Amniotic stem cell (primary cell): Measurements from ENCODE around the gene BCL7B.
"Not testable (repeated sequence)": the region's sequence is repeated elsewhere in the genome, so short reads cannot be mapped to it uniquely, and the experiment has no call there.

Experiments used
- DNase-seq: peaks from one replicate; lab custom pipeline; 2025; lab: John Stamatoyannopoulos, UW

The BCL7B gene

DNA sequence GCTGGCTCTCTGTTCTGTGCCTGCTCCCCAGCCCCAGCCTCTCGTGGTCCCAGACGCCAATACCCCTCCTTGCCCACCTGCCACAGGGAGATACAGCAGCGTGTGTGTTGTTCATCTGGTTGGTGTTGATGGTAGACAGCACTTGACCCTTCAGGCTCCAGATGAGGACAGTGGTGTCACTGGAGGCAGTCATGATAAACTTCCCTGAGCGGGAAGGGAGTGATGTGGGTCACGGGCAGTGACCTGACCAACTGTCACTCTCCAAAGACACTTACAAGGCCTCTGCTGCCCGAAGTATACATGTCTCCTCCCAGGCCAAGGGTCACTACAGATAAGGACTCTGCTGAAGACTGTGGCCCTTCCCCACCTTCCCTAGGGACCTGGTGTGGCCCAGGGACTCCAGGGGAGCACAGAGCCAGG, 15.3 kb upstream of the BCL7B start:
- DNase-seq: no peak

DNA sequence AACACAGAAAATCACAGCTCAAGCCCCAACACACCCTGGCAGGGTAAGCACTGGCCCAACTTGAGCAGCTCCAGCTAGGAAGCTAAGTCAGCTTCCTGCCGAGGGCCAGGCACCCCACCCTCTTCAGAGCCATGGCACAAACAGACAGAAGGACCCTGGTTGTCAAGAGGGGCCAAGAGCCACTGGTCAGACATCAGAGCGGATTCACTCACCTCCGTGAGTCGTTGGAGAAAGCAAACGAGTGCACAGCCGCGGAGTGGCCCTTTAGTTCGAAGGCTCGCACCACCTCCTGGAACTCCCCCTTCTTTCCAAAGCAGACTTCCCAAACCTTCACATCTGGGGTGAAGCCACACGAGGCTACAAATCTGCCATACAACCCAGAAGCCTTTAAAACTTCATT, 13.5 kb upstream of the BCL7B start:
- DNase-seq: no peak

DNA sequence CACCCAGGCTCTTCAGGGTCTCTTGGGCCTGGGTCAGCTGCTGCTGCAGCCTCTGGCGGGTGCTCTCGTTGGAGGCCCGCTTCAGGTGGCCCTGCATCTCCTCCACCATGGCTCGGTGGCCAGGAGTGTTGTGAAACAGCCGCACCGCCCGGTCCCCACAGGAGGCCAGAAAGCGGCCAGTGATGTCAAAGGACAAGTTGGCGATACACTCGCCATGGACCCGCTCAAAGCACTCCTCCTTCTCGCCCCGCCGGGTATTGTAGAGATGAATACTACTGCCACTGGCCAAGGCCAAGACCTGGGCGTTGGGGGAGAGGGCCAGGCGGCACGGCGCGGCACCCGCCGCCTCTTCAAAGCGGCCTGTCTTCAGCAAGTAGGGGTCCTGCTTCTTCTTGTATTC, 13.0 kb upstream of the BCL7B start:
- no peak for DNase-seq

DNA sequence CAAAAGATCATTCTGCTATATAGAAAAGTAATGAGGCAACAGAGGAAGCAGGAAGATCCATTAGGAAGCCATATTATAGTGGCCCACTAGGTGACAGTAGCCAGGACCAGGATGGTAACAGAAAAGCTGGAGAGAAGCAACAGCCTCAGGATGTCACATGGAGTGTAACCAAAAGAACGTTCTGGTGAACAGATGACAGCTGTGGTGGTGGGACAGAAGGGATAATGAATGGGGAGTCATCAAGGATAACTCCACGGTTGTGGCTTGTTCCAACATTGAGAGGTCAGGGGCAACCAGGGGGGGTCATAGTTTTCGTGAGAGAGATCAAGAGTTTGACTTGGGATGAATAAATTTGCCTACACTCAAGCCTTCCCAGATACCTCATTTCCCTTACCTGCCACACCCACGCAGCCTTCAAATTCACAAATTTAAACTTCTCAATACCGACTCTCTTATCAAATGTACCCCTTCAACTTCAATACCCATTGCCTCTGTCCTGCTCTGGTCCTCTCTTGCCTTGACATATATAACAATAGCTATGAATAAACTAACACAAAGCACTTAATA, 11.6 kb upstream of the BCL7B start:
- no peak for DNase-seq

DNA sequence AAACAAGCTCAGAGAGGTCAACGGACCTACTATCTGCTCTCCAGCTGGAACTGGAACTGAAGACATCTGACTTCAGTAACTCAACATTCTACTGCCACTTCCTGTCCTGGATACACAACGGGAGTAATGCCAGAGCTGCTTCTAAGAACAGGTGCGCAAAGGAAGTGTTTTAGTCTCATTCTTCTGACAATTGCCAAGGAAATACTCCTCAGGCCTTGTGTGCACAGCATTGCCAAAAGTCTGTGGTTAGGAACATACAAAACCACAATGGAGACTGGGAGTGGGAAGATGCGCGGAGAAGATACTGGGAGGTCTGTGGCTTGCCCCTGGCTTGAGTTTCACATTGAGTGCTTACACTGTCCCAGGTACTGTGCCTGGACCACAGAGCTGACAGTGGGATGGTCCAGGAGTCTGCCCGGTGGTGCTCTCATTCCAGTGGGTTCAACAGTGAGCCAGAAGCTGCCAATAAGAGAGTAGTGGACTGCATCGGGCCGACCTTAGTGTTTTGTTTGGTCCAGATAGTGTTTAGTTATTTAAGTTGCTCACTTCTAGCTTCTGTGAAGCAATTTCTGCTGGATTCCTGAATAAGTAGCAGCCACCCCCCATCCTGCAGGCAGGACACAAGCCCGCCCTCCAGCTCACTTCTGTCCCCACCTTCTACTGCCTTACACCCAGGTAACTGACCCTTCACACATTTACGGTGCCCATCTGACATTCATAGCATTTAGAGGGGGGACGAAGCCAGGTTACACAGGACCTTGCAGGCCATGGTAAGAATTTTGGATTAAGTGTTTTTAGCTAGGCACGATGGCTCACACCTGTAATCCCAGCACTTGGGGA, 10.6 kb upstream of the BCL7B start:
- no peak for DNase-seq

DNA sequence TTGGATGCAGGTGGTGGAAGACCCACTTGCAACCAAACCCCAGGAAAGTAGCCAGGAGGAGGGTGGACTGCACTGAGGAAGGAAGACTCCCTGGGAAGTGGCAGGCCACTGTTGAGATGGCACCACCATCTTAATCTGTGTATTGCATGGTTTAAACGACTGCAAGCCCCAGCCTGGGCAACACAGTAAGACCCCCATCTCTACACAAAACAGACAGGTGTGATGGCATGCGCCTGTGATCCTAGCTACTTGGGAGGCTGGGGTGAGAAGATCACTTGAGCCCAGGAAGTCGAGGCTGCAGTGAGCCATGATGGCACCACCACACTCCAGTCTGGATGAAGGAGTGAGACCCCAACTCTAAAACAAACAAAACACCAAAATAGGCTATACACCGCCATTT, 9.7 kb upstream of the BCL7B start:
- no peak for DNase-seq

DNA sequence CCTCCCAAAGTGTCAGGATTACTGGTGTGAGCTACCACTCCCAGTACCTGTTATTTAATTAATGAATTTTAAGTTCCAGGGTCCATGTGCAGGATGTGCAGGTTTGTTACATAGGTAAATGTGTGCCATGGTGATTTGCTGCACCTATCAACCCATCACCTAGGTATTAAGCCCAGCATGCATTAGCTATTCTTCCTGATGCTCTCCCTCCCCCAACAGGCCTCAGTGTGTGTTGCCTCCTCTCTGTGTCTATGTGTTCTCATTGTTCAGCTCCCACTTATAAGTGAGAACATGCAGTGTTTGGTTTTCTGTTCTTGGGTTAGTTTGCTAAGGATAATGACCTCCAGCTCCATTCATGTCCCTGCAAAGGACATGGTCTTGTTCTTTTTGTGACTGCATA, 8.9 kb upstream of the BCL7B start:
- DNase-seq: not testable (repeated sequence)

DNA sequence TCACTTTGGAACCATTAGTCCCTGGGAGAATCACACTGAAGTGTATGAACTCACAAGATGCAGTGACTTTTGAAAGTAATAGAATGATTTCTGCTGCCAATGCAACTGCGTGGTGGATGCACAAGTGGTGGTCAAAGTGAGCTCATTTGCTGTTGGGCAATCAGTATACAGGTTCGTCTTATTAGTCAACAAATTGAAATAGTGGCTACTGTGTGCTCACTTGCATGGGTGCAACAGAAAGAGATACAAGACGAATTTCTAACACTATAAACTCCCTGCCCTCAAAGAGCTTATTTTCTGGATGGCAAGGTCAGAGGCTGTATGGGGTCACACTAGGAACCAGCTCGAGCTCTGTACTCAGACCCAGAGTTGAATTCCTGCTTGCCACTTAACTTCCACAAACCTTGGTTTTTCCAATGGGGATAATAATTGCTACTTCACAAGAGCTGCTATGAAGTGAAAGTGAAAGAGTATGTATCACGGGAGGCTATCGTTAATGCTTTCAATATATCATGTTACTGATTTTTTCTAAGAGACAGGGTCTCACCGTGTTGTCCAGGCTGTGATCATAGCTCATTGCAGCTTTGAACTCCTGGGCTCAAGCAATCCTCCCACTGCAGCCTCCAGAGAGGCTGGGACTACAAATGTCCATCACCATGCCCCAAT, 8.3 kb upstream of the BCL7B start:
- no peak for DNase-seq

DNA sequence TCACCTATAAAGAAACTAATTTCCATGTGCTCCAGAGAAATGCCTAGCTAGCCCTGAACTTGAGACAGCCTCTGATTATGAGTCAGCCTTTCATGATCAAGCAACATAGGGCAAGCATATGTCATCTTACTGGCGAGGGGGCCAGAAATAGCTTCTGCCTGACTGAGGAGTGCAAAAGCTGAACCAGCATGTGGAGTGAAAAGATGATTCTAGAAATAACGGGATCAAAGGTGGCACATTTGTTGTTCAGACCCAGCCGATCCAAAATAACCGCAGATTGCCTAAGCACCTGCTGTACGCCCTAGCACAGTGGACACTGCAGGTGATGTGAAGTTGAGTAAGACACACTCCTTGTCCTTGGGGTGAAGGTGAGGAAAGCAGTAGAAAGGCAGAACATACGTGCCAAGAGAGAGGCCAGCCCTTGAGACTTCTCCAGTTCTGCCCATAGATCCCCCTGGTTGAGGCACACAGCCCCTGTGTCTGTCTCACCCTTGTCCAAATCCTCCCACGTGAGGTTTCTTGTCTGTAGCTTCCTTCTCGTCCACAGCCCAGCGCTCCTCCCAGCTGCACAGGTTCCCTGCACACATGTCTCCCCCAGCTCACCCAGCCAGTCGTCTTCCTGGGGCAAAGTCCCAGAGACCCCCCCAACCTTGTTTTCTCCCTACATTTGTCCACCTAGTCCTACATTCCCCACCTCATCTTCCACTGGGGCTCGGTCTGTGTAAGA, 2.8 kb upstream of the BCL7B start:
- peak; percentile 70 for DNase-seq

DNA sequence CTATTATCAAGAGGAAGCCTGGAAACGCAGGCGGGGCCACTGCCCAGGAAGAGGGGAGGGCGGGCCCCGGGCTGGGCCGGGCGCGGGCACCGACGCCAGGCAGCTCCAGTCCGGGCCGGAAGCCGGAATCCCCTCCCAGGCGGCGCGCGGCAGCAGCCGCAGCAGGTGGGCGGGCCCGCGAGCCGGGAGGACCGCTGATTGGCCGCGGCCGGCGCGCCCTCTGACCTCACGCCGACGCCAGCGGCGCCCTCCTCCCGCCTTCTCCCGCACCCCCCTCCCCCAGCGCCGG, 438 bp downstream of the BCL7B start:
- peak; percentile 84 for DNase-seq

DNA sequence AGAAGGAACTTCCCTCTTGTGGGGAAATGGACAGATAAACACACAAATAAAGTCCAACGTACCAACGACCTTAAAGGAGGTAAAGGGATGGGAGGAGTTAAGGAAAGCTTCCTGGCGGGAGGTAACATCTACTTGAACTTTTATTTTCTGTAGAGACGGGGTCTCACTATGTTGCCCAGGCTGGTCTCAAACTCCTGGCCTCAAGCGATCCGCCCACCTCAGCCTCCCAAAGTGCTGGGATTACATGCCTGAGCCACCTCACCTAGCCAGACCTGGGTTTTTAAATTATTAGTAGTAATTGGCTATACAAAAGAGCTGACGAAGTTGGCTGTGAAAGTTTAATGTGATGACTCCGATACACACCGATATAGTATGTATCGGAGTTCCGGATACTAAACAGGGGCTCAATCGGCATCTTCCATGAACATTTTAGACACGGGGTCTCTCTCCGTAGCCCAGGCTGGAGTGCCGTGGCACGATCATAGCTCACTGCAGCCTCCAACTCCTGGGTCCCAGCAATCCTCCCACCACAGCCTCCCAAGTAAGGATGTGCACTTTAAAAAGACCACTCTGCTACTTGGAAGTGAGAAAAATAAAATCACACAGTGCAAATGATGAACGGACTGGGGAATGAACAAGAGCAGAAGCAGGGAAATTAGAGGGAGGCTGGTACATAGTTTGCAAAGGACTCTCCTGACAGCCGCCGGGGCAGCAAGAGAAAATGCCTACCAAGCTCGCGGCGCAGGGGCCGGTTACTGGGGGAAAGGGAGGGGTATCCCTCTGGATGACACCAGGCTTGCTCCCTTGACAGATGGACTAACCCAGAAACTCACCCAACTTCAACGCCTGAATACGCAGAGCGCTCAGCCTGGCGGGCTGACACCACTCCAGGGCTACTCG, 1.0 kb downstream of the BCL7B start:
- no peak for DNase-seq

DNA sequence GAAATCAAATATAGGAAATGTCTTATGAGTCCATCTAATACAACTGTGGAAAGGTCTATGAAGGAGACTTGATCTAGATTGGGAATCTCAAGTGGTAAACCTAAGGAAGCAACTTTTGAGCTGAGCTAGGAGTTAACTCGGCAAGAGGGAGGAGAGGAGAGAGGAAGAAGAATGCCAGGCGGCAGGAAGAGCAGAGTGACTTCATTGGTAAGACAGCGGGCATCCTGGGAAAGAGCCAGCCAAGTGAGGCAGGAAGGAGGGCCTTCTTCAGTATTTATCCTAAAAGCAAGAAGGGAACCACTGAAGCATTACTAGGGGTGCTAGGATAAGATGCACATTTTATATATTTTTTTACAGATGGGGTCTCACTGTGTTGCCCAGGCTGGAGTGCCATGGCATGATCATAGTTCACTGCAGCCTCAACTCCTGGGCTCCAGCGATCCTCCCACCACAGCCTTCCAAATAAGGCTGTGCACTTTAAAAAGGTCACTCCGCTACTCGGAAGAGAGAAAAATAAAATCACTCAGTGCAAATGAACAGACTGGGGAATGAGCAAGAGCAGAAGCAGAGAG, 2.0 kb downstream of the BCL7B start:
- no peak for DNase-seq

DNA sequence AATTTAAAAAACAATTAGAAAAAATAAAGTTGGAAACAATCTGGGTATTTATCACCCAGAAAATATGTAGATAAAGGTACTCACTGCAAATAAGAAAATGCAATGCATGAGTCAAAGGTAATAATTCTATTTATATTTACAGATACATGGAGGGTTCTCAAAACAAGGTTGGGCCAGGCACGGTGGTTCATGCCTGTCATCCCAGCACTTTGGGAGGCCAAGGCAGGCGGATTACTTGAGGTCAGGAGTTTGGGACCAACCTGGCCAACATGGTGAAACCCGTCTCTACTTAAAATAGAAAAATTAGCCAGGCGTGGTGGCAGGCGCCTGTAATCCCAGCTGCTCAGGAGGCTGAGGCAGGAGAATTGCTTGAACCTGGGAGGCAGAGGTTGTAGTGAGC, 7.4 kb downstream of the BCL7B start:
- DNase-seq: not testable (repeated sequence)

DNA sequence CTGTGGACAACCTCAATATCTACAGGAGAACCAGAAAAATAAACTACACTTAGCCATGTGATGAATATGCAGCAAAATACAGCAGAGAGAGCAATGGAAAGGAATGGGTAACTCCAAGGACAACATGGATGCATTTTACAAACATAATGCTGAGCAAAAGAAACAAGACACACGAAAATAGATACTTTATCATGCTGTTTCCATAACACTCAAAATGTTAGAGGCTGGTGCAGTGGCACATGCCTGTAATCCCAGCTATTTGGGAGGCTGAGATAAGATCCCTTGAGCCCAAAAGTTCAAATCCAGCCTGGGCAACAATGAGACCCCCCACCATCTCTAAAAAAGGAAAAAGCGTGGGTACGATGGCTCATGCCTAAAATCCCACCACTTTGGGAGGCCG, 8.3 kb downstream of the BCL7B start:
- no peak for DNase-seq

DNA sequence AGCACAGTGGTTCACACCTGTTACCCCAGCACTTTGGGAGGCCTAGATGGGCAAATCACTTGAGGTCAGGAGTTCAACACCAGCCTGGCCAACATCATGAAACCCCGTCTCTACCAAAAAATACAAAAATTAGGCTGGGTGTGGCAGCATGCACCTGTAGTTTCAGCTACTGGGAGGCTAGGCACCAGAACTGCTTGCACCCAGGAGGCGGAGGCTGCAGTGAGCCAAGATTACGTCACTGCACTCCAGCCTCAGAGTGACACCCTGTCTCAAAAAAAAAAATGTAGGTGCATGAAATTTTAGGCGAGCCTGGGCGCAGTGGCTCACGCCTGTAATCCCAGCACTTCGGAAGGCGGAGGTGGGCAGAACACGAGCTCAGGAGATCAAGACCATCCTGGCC, 9.6 kb downstream of the BCL7B start:
- DNase-seq: no peak

DNA sequence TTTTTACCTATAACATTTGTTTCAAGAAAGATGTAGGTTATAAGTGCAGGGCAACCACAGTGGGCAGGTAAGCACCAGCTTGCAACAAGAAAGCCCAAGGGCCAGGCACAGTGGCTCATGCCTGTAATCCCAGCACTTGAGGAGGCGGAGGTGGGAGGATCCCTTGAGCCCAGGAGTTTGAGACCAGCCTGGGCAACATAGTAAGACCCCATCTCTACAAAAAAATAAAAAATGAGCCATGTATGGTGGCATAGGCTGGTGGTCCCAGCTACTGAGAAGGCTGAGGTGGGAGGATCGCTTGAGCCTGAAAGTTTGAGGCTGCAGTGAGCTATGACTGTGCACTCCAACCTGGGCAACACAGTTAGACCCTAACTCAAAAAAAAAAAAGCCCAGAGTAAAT, 12.8 kb downstream of the BCL7B start:
- DNase-seq: no peak

DNA sequence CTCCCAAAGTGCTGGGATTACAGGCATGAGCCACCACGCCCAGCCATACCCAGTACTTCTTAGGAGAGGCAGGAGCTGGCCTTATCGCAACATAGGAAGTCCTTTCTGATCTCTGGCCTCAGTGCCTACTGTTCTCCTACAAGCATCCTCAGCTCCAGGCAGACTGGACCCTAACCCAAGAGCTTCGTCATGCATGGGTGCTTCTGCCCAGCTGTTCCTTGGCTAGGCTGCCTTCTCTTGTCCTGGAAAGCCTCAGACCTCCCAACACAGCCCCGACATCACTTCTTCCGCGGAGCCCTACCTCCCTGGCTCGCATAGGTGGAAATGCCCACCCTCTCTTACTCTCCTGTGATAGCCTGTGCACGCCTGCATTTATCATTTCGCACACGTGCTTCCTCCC, 15.8 kb downstream of the BCL7B start:
- no peak for DNase-seq

DNA sequence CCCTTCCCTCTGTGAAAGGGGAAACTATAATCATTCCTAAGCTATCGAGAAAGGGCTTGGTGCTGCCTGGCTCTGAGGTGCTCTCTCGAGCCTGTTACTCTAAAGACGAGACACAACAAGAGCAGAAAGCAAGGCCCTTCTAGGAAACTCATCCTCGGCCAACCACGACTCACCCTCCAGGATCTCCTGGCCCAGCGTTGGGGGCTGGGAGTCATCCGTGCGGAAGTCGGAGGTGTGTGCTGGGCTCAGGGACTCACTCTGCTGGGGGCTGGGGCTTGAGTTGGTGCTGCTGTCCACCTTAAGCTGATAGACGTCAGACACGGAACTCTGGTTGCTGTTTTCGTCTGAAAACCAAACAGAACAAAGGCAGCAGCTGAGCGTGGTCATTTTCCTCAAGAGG, 17.8 kb downstream of the BCL7B start:
- DNase-seq: no peak

DNA sequence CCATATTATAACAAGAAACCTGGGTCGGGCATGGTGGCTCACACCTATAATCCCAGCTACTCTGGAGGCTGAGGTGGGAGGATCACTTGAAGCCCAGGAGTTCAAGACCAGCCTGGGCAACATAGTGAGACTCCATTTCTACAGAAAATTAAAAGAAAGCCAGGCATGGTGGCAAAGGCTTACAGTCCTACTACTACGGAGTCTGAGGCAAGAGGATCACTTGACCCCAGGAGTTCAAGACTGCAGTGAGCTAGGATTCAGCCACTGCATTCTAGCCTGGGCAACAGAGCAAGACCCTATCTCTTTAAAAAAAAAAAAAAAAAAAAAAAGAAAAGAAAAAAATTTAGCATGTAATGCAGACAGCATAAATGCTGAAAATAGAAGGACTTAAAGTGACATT, 19.0 kb downstream of the BCL7B start:
- DNase-seq: not testable (repeated sequence)

DNA sequence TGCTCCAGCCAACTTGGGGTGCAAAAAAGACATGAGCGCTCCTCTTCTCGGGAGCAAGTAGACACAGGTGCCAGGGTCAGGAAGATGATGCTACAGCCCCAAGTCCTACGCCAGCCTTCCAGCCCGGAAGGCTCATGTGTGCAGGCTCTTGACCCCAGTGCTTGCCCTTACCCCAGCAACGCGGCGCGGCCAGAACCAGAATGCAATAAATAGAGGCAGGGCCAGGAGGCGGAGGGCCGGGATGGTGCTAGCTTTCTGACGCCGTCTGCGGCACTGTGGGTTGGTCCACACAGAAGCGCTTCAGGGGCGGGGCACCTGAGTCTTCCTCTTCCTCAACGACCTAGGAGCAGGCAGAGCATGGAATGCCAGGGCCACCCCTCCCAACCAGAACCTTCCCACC, 20.4 kb downstream of the BCL7B start:
- no peak for DNase-seq

DNA sequence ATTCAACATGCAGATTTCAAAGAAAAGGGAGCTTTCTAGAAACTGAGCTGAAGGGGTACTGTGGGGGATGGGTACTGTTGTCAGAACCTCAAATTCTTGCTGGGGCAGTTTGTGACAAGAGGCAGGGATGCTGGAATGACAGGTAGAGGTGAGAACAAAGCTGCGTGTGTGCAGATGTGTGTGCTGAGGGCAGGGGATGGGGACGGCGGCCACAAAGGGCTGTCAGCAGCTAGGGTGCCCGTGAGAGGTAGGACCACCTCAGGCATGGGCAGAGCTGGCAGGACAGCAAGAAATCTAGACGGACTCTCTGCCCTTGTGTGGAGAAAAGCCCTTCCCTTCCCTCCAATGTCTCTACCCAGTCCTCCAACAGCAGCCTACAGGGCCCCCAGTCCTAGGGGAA, 21.0 kb downstream of the BCL7B start:
- no peak for DNase-seq

DNA sequence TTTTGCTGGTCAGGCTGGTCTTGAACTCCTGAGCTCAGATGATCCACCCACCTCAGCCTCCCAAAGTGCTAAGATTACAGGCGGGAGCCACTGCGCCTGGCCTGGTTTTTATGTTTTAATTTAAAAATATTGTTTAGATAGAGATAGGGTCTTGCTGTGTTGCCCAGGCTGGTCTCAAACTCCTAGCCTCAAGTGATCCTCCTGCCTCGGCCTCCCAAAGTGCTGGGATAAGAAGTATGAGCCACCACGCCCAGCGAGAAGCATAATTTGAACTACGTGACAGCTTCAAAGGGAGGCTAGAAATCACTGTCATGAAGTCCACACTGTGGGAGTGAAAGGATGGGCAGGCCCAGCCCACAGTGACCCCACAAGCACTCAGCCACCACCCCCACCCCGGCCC, 21.6 kb downstream of the BCL7B start:
- not testable (repeated sequence) for DNase-seq
